Astrocyte of the spinal cord (primary cell): Measurements from ENCODE around the gene JMJD8.

Source experiments
- DNase-seq: peaks from one replicate; pipeline ENCODE4 v3.0.0; 2011; ENCODE audit warnings: low read depth, low spot score
- H3K4me3 ChIP-seq: 2 replicates; pipeline ENCODE4 v1.5.1; 2011; ENCODE audit warnings: low read depth, mild to moderate bottlenecking, low read length, moderate library complexity
- CTCF ChIP-seq: IDR thresholded peaks from 2 replicates; pipeline ENCODE4 v1.5.1; 2012; ENCODE audit warnings: low read depth, mild to moderate bottlenecking, low read length, inconsistent platforms
- in situ Hi-C: cut with HindIII; loops from 2 replicates; pipeline ENCODE4 v1.10.0; 2017; ENCODE audit warnings: low sequenced_read_pairs

JMJD8 gene

GRCh38 chr16:684071-684794, at the start of gene JMJD8:
TSS of gene JMJD8 (minus strand) at chr16:684334. CDS start at chr16:684319, 15 bp downstream.
- peak; percentile 95 for DNase-seq
- no peak for TF ChIP-seq CTCF
- in situ Hi-C loops: no loop called here
- peak within 1 kb of the TSS; percentile 48 for H3K4me3 ChIP-seq

GRCh38 chr16:733382-734207, 49.5 kb upstream of the JMJD8 start:
- H3K4me3 ChIP-seq: no peak overlapping the region
- no peak for DNase-seq
- TF ChIP-seq CTCF: peak; percentile 39
- in situ Hi-C loops: no loop called here

GRCh38 chr16:732936-733335, 48.8 kb upstream of the JMJD8 start:
- no peak for TF ChIP-seq CTCF
- H3K4me3 ChIP-seq: no peak overlapping the region
- no peak for DNase-seq
- in situ Hi-C loops: no loop called here

GRCh38 chr16:732332-732731, 48.2 kb upstream of the JMJD8 start:
- no peak overlapping the region for H3K4me3 ChIP-seq
- no peak for DNase-seq
- in situ Hi-C loops: no loop called here
- TF ChIP-seq CTCF: no peak

GRCh38 chr16:730666-731509, 46.8 kb upstream of the JMJD8 start:
- H3K4me3 ChIP-seq: no peak overlapping the region
- no peak for TF ChIP-seq CTCF
- in situ Hi-C loops: no loop called here
- DNase-seq: no peak

GRCh38 chr16:729768-730665, 45.9 kb upstream of the JMJD8 start:
- in situ Hi-C loops: no loop called here
- H3K4me3 ChIP-seq: no peak overlapping the region
- no peak for TF ChIP-seq CTCF
- no peak for DNase-seq
